AG04450 (cell line): ENCODE results near the gene OR2A2. TPM values are rescaled to one million over a fixed set of nuclear protein-coding genes. Genes with fewer than 3 reads are reported as not detected.

ENCODE experiments used
- CTCF ChIA-PET: fragments of 300-600, 350-600 bp; formaldehyde crosslinking; extraction: SDS; loops from one replicate; lab custom pipeline; 2022; ENCODE audit warnings: antibody characterized with exemption, inconsistent platforms; lab: Charles Lee
- POLR2A ChIA-PET: fragments of 350-600 bp; formaldehyde crosslinking; extraction: SDS; loops from one replicate; lab custom pipeline; 2021; ENCODE audit warnings: antibody characterized with exemption, inconsistent platforms; lab: Yijun Ruan, JAX
- DNase-seq: peaks from one replicate; pipeline ENCODE4 v3.0.0-alpha.2; 2011; ENCODE audit warnings: low read depth, low spot score
- H3K27ac ChIP-seq: one replicate; pipeline ENCODE4 v1.5.1; 2012; ENCODE audit warnings: low read depth, low read length, control low read depth
- H3K27me3 ChIP-seq: one replicate; pipeline ENCODE4 v1.6.0; 2012; ENCODE audit warnings: low read length; ENCODE audit not compliant: control insufficient read depth, insufficient read depth
- H3K4me3 ChIP-seq: 2 replicates; pipeline ENCODE4 v1.5.1; 2011; ENCODE audit warnings: mild to moderate bottlenecking, low read depth, low read length, control low read depth
- H3K9me3 ChIP-seq: 2 replicates; pipeline ENCODE4 v1.5.1; 2012; ENCODE audit warnings: low read length; ENCODE audit not compliant: control insufficient read depth, insufficient read depth
- polyA plus RNA-seq: library from polyadenylated mRNA; depleted of rRNA; stranded (reverse); fragments of >200 nt; gene quantifications from 2 replicates; pipeline ENCODE4 v1.2.3, GENCODE V29; 2011; rRNA removed
- small RNA-seq: library from RNA; depleted of rRNA; stranded (forward); fragments of <200 nt; gene quantifications from one replicate; pipeline ENCODE3, GENCODE V24; 2012; ENCODE audit warnings: low read depth; ENCODE audit not compliant: insufficient read length
- TF ChIP-seq, protein P1 (sequence below): IDR thresholded peaks from 2 replicates; pipeline ENCODE4 v1.5.1; 2011; ENCODE audit warnings: low read depth, low read length, control low read depth, inconsistent platforms

The OR2A2 gene
- polyA plus RNA-seq, 1 experiment, result not detected

DNA sequence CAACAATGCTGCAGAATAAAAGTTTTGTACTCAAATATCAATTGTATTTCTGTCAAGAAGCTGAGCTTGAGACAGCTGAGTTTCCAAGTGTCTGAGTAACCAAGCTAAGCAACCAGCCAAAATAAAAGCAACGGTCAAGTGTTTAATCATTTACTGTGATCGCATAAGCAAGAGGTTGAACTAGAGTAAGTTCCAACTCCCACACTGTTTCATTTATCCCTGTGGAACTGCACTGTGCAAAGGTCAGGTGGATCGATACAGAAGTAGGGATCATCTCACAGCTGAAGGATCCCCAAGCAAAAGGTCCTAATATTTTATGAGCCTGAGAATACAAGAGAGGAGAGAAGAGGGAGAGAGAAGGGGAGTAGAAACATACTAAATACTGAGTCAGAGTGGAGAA is 35.0 kb downstream of the OR2A2 start:
- no peak for DNase-seq
- Histone ChIP-seq H3K27me3 (no peaks in the 10 kb centered on the region), H3K4me3 (no peak overlapping the region), H3K9me3 (peaks cover 7% of the 10 kb centered on the region), H3K27ac (no peak overlapping the region)
- CTCF ChIA-PET, result no interaction called here
- POLR2A ChIA-PET, result no interaction called here
- TF ChIP-seq, protein P1, sequence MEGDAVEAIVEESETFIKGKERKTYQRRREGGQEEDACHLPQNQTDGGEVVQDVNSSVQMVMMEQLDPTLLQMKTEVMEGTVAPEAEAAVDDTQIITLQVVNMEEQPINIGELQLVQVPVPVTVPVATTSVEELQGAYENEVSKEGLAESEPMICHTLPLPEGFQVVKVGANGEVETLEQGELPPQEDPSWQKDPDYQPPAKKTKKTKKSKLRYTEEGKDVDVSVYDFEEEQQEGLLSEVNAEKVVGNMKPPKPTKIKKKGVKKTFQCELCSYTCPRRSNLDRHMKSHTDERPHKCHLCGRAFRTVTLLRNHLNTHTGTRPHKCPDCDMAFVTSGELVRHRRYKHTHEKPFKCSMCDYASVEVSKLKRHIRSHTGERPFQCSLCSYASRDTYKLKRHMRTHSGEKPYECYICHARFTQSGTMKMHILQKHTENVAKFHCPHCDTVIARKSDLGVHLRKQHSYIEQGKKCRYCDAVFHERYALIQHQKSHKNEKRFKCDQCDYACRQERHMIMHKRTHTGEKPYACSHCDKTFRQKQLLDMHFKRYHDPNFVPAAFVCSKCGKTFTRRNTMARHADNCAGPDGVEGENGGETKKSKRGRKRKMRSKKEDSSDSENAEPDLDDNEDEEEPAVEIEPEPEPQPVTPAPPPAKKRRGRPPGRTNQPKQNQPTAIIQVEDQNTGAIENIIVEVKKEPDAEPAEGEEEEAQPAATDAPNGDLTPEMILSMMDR, result no peak

GRCh38 chr7:144148224-144148827 is 38.9 kb downstream of the OR2A2 start:
- H3K4me3 ChIP-seq, result no peak overlapping the region
- H3K9me3 ChIP-seq, result peaks cover 7% of the 10 kb centered on the region
- TF ChIP-seq, protein P1, result no peak
- no peak for DNase-seq
- POLR2A ChIA-PET, result no interaction called here
- CTCF ChIA-PET, result interaction anchor here (0.5 to 1.4 kb wide), 2 partner anchors 20 to 944 kb away, joined by 3 to 5 read pairs; no protein-coding TSS in a partner anchor
- H3K27ac ChIP-seq, result no peak overlapping the region
- no peaks in the 10 kb centered on the region for H3K27me3 ChIP-seq

DNA sequence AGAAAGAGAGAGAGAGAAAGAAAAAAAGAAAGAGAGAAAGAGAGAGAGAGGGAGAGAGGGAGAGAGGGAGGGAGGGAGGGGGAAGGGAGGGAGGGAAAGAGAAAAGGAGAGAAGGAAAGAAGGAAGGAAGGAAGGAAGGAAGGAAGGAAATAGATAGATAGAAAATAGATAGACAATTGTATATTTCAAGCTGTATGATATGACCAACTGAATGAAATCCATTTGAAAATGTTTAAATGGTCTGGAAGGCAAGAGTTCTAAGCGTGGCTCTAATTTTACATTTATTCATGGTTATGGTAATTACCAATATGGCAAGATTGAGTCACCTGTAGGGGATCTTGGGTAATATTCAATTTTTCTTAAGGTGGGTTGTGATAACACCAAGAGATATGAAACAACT is 49.5 kb downstream of the OR2A2 start:
- CTCF ChIA-PET, result no interaction called here
- H3K9me3 ChIP-seq, result no peaks in the 10 kb centered on the region
- POLR2A ChIA-PET, result no interaction called here
- H3K27me3 ChIP-seq, result no peaks in the 10 kb centered on the region
- no peak for DNase-seq
- no peak overlapping the region for H3K27ac ChIP-seq
- TF ChIP-seq, protein P1, result no peak
- no peak overlapping the region for H3K4me3 ChIP-seq

Small RNA genes lying within 50 kb of the gene (small RNA-seq; reads per million reads assigned to genes)
- not detected for gene OR2A41P

Other genes with a start within 250 kb of the OR2A2 start
- 57.0 and 61.3 TPM in 2 replicates for gene TCAF1, start 207.4 kb upstream of the OR2A2 start, polyA plus RNA-seq
- not detected in 2 replicates for gene OR2F2, start 174.3 kb upstream of the OR2A2 start, polyA plus RNA-seq
- not detected in 2 replicates for gene OR2F1, start 154.7 kb upstream of the OR2A2 start, polyA plus RNA-seq
- not detected in 2 replicates for gene OR6B1, start 109.3 kb upstream of the OR2A2 start, polyA plus RNA-seq
- gene OR2A5, start 60.6 kb upstream of the OR2A2 start, polyA plus RNA-seq, result not detected in 2 replicates
- gene OR2A25, start 39.8 kb upstream of the OR2A2 start, polyA plus RNA-seq, result not detected in 2 replicates
- gene OR2A12, start 23.3 kb upstream of the OR2A2 start, polyA plus RNA-seq, result not detected in 2 replicates
- not detected in 2 replicates for gene OR2A14, start 13.6 kb downstream of the OR2A2 start, polyA plus RNA-seq
- 0.04 TPM in 1 of 2 replicates, not detected in the other for gene CTAGE4, start 73.9 kb downstream of the OR2A2 start, polyA plus RNA-seq
- gene ARHGEF35, start 86.2 kb downstream of the OR2A2 start, polyA plus RNA-seq, result 0.10 and 0.20 TPM in 2 replicates
- not detected in 2 replicates for gene OR2A42, start 130.0 kb downstream of the OR2A2 start, polyA plus RNA-seq
- 0.06 TPM in 1 of 2 replicates, not detected in the other for gene OR2A7, start 155.2 kb downstream of the OR2A2 start, polyA plus RNA-seq
- gene CTAGE8, start 159.7 kb downstream of the OR2A2 start, polyA plus RNA-seq, result 0.16 TPM in 1 of 2 replicates, not detected in the other
- gene OR2A1, start 202.8 kb downstream of the OR2A2 start, polyA plus RNA-seq, result not detected in 2 replicates
- 0.47 and 0.79 TPM in 2 replicates for gene ARHGEF5, start 245.8 kb downstream of the OR2A2 start, polyA plus RNA-seq